Mucosa of stomach (tissue), 1 donor: ENCODE measurements around the gene CALHM1.

Experiments
- H3K27me3 ChIP-seq: one replicate; pipeline ENCODE4 v1.7.0; 2013; ENCODE audit warnings: mild to moderate bottlenecking, low read length; ENCODE audit not compliant: control insufficient read depth, insufficient read depth
- H3K36me3 ChIP-seq: one replicate; pipeline ENCODE4 v1.7.0; 2013; ENCODE audit warnings: low read length; ENCODE audit not compliant: control insufficient read depth, insufficient read depth
- H3K4me1 ChIP-seq: one replicate; pipeline ENCODE4 v1.7.0; 2013; ENCODE audit warnings: mild to moderate bottlenecking, low read length; ENCODE audit not compliant: control insufficient read depth, insufficient read depth
- H3K4me3 ChIP-seq: one replicate; pipeline ENCODE4 v1.7.0; 2013; ENCODE audit warnings: low read length
- H3K9ac ChIP-seq: one replicate; pipeline ENCODE4 v1.7.0; 2013; ENCODE audit warnings: mild to moderate bottlenecking, low read length, moderate library complexity
- H3K9me3 ChIP-seq: one replicate; pipeline ENCODE4 v1.7.0; 2013; ENCODE audit warnings: mild to moderate bottlenecking, low read length, moderate library complexity; ENCODE audit not compliant: control insufficient read depth
- donor health status: Pancreatic carcinoma.

The CALHM1 gene

DNA sequence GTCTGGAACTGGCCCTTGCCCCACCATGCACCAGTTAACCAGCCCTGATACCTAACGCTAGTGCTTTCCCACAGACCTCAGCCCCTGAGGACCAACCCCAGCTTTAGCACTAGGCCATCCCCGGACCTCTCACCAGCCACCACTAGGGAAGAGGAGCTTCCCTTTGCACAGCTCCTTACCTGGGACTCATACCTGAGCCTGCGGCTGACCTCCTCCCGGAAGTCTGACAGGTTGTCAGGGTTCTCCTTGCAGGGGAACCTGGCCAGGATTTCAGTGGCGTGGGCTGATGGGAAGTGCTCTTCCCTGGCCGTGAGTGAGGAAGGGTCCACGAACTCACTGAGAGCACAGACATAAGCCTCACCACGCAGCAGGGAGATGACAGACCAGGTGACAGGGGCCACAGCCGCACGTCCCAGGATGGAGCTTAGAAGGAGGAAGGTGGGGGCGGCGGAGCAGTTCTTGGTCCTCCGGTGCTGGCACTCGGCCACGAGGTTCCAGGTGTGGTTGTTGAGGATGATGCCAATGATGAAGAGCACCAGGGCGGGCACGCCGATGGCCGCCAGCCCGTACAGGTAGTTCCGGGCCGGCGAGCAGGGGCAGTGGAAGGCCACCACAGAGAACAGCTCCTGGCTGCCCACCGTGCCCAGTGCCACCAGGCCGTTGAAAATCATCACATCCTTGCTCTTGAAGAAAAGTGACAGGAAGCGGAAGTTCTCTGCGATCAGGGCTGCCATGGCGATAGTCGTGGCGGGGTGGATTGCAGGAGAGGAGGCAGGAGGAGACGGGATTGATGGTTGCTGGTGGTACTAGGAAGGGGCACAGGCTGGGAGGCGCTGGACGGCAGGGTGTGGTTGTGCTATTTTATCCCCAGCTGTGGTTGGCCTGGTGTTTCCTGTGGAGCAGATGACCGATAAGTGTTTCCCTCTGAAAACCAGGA is 9.2 kb downstream of the CALHM1 start:
- H3K4me1 ChIP-seq: peaks cover 4% of the 10 kb centered on the region
- peaks cover 4% of the 10 kb centered on the region for H3K36me3 ChIP-seq
- H3K9me3 ChIP-seq: no peaks in the 10 kb centered on the region
- H3K4me3 ChIP-seq: no peak overlapping the region
- H3K27me3 ChIP-seq: peaks cover 6% of the 10 kb centered on the region
- H3K9ac ChIP-seq: peak overlapping the region; percentile 26

DNA sequence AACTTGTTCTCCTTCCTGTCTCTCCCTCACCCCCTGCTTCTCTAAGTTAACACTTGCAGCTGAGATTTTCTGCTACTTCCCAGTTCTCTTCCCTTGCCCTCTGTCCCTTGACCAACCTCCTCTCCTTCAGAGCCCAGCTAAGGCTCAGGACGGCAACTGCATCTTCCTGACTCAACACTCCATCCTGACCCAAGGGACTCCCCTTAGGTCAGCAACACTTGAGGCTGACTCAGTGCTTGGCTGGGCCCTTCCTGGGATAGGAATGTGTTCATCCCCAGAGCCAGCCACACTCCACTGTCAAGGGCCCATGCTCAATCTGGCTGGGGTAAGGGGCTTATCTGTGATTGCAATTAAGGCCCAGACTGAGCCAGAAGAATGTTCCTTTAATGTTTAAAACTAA is 10.0 kb downstream of the CALHM1 start:
- Histone ChIP-seq H3K4me3 (no peak overlapping the region), H3K27me3 (peaks cover 6% of the 10 kb centered on the region), H3K4me1 (peaks cover 4% of the 10 kb centered on the region), H3K36me3 (peaks cover 4% of the 10 kb centered on the region), H3K9me3 (no peaks in the 10 kb centered on the region), H3K9ac (no peak overlapping the region)

DNA sequence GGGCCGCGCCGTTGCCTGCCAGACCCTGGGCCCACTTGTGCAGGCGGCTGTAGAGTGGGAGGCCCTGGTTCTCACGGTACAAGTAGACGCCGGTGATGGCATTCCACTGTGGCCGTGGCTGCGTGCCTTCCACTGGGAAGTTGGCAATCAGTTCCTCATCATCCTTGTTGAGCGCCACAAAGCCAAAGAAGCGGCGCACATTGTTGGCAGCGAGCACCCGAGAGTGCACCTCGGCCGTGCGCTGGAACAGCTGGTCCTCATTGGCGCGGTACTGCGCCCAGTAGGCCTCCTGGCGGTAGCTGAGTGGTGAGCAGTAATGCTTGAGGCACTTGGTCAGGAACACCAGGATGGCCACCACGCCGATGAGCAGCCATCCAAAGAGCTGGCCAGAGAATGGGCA is 11.5 kb downstream of the CALHM1 start:
- no peaks in the 10 kb centered on the region for H3K9me3 ChIP-seq
- H3K9ac ChIP-seq: no peak overlapping the region
- H3K4me3 ChIP-seq: no peak overlapping the region
- no peaks in the 10 kb centered on the region for H3K4me1 ChIP-seq
- H3K36me3 ChIP-seq: peaks cover 4% of the 10 kb centered on the region
- H3K27me3 ChIP-seq: peaks cover 6% of the 10 kb centered on the region

DNA sequence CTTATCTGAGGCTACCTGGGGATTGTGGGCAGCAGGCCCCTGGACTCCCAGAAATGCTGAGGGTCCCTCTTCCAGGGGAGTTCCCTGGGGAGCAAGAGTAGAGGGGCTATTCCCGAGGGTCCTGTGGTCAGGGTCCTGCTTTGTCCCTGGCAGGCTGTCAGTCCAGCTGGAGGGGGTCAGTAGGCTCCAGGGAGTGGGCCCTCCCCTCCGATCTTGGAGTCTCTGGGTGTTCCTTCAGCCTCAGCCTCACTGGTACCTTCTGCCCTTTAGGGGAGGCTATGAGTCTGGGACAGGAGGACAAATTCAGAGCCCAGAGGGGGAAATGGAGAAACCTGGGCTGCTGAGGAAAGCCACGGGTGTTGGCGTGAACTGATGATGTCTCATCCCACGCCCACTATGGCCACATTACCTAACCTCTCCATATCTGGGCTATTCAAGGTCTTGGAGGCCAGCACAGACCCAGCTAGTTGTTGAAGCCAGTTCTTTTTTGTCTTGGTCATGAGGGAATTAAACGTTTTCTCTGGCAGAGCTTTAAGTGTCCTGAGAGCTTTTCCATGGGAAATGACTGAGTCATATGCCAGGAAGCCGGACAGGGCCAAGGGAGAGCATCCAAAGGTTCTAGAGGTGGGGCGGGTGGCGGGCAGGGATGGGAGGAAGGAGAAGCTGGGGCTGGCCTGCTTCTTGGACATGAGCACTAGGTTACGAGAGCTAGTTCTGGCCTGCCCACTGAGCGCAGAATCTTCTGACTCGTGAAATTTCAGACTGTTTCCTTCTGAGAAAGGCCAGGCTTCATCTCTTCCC is 12.7 kb downstream of the CALHM1 start:
- Histone ChIP-seq H3K4me1 (no peaks in the 10 kb centered on the region), H3K36me3 (peaks cover 4% of the 10 kb centered on the region)

DNA sequence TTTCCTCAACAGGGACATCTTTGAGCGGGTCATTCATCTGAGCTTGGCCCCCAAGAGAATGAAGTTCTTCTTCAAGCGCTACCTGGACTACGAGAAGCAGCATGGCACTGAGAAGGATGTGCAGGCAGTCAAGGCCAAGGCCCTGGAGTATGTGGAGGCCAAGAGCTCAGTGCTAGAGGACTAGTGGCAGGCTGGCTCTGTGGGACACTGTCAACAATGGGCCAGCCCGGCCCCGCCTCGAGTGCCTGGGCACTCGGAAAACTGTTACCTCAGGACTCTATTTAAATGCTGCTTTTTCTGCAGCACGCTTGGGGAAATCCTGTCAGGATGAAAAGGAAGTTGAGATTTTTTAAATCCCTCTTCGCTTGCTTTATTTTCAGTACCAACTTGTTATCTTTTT is 13.3 kb downstream of the CALHM1 start:
- no peaks in the 10 kb centered on the region for H3K4me1 ChIP-seq
- no peaks in the 10 kb centered on the region for H3K9me3 ChIP-seq
- peaks cover 4% of the 10 kb centered on the region for H3K36me3 ChIP-seq
- no peak overlapping the region for H3K4me3 ChIP-seq
- H3K9ac ChIP-seq: no peak overlapping the region
- H3K27me3 ChIP-seq: no peaks in the 10 kb centered on the region

More for the DNA sequence above, 12.7 kb downstream of the CALHM1 start:
- no peaks in the 10 kb centered on the region for H3K27me3 ChIP-seq
- no peaks in the 10 kb centered on the region for H3K9me3 ChIP-seq
- no peak overlapping the region for H3K4me3 ChIP-seq
- no peak overlapping the region for H3K9ac ChIP-seq

DNA sequence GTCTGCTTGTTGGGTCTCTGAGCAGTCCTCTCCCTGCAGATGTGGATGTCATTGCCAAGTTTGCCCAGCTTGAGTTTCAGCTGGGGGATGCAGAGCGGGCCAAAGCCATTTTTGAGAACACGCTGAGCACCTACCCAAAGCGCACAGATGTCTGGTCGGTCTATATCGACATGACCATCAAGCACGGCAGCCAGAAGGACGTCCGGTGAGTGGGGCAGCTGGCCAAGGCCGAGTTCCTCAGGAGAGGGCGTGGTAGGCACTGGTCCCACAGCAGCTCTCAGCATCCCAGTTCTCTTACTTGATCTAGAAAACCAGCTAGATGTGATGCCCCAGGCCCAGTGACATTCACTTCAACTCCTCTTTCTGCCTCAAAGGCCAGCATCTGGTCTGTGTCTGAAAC is 14.2 kb downstream of the CALHM1 start:
- Histone ChIP-seq H3K4me1 (no peaks in the 10 kb centered on the region), H3K36me3 (peaks cover 4% of the 10 kb centered on the region), H3K27me3 (no peaks in the 10 kb centered on the region), H3K9me3 (no peaks in the 10 kb centered on the region), H3K9ac (no peak overlapping the region), H3K4me3 (no peak overlapping the region)

DNA sequence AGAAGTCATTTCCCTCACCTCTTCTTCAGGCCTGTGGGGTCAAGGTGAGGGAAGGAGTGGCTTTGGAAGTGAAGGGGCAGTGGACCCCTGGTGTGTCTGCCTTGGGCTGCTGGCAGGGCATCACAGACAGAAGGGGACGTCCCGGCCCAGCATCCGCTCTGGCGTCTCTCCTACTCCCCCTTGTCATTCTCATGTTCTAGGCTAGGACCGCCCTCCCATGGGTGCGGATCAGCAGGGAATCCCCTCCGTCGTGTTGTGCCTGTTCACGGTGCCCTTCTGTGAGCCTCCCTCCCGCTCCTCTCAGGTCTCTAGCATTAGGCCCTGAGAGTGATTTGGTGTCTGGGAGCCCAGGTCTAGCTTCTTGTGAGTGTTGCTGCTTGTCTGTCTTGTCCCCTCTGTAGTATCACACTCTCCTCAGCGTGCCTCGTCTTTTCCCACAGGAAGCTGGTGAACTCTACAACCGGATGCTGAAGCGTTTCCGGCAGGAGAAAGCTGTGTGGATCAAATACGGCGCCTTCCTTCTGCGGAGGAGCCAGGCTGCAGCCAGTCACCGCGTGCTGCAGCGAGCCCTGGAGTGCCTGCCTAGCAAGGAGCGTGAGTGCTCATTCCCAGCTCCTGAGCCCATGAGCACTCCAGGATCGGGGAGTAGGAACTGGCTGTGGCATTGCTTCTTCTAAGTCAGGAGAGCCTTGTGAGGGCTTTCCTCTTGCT is 15.1 kb downstream of the CALHM1 start:
- H3K27me3 ChIP-seq: no peaks in the 10 kb centered on the region
- H3K9ac ChIP-seq: no peak overlapping the region
- no peaks in the 10 kb centered on the region for H3K4me1 ChIP-seq
- no peak overlapping the region for H3K4me3 ChIP-seq
- H3K36me3 ChIP-seq: peaks cover 4% of the 10 kb centered on the region
- H3K9me3 ChIP-seq: no peaks in the 10 kb centered on the region

DNA sequence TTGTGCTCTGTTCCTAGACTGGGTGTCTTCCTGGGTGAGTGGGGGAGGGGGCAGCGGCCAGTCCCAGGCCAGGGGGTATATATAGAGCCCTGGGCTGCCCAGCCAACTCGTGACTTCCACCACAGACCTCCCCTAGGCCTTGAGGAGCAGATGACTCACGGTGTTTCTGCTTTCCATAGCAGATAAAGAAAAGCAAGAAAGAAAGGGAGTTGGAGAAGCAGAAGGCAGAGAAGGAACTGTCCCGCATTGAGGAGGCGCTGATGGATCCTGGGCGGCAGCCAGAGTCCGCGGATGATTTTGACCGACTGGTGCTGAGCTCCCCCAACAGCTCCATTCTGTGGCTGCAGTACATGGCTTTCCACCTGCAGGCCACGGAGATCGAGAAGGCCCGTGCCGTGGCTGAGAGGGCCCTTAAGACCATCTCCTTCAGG is 16.7 kb downstream of the CALHM1 start:
- Histone ChIP-seq H3K9ac (no peak overlapping the region), H3K9me3 (no peaks in the 10 kb centered on the region), H3K4me3 (no peak overlapping the region), H3K4me1 (no peaks in the 10 kb centered on the region), H3K36me3 (peaks cover 3% of the 10 kb centered on the region), H3K27me3 (no peaks in the 10 kb centered on the region)

DNA sequence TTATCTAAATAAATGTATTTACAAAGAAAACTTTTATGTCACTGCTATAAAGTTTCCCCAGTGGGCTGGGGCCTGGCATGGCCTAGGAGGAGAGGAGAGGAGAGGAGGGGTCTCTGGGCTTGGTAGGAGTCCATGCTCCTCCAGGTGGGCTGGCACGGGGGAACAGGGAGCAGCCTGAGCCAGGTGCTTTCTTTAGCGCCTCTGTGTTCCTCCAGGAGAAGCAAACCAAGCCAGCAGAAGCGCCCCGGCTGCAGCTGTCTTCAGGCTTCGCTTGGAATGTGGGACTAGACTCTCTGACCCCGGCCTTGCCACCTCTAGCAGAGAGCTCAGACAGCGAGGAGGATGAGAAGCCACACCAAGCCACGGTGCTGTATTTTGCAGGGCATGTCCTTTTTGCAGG is 17.1 kb downstream of the CALHM1 start:
- no peaks in the 10 kb centered on the region for H3K4me1 ChIP-seq
- no peaks in the 10 kb centered on the region for H3K9me3 ChIP-seq
- H3K4me3 ChIP-seq: no peak overlapping the region
- H3K27me3 ChIP-seq: no peaks in the 10 kb centered on the region
- peaks cover 3% of the 10 kb centered on the region for H3K36me3 ChIP-seq
- H3K9ac ChIP-seq: no peak overlapping the region

DNA sequence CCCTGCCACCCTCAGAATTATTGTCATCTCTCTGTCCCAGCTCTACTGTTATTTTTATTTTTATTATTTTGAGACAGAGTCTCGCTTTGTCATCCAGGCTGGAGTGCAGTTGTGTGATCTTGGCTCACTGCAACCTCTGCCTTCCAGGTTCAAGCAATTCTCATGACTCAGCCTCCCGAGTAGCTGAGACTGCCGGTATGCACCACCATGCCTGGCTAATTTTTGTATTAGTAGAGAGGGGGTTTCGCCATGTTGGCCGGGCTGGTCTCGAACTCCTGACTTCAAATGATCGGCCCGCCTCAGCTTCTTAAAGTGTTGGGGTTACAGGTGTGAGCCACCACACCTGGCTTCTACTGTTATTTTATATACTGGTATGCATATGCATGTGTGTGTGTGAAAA is 17.5 kb downstream of the CALHM1 start:
- Histone ChIP-seq H3K4me1 (no peaks in the 10 kb centered on the region), H3K9me3 (no peaks in the 10 kb centered on the region), H3K36me3 (peaks cover 3% of the 10 kb centered on the region), H3K4me3 (no peak overlapping the region), H3K9ac (no peak overlapping the region), H3K27me3 (no peaks in the 10 kb centered on the region)

DNA sequence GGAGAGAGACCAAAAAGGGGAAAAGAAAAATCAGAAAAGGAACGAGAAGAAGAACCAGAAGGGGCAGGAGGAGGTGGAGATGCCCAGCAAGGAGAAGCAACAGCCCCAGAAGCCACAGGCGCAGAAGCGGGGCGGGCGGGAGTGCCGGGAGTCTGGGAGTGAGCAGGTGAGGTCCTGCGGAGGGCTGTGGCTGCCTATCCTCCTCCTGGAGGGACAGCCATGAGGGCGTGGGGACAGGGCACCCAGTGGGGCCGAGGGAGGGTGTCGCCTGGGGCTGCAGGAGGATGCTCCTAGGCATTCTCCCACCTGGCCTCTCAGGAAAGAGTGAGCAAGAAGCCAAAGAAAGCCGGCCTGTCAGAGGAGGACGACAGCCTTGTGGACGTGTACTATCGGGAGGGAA is 18.3 kb downstream of the CALHM1 start:
- Histone ChIP-seq H3K9ac (no peak overlapping the region), H3K9me3 (no peaks in the 10 kb centered on the region), H3K4me1 (no peaks in the 10 kb centered on the region), H3K27me3 (no peaks in the 10 kb centered on the region), H3K4me3 (no peak overlapping the region), H3K36me3 (peaks cover 3% of the 10 kb centered on the region)

DNA sequence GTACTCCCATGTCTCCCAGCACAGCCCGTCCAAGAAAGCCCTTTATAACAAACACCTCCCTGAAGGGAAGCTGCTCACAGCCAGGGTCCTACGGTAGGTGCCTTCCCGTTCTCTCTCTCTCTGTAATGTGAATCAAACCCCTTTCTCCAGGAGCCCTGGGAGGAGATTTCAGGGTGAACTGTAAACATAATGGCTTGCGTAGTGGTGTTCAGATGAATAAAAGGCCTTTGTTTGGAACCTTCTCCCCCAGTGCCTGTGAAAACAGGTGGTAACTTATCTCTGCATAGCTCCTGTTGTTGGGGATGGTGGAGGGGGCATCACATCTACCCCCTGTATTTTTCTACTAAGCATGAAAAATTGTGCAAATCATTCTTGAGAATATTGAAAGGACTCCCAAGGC is 18.9 kb downstream of the CALHM1 start:
- no peaks in the 10 kb centered on the region for H3K9me3 ChIP-seq
- no peaks in the 10 kb centered on the region for H3K4me1 ChIP-seq
- no peak overlapping the region for H3K4me3 ChIP-seq
- H3K27me3 ChIP-seq: no peaks in the 10 kb centered on the region
- H3K36me3 ChIP-seq: peaks cover 3% of the 10 kb centered on the region
- H3K9ac ChIP-seq: no peak overlapping the region
